GM12878 (cell line): Measurements from ENCODE around the gene ZNF48. TPM values are rescaled to one million over a fixed set of nuclear protein-coding genes. Genes with fewer than 3 reads are reported as not detected.

ENCODE experiments used
- ASH2L ChIP-seq: fragments of 300-600, 200-600 bp; sonication (generic); IDR thresholded peaks from 2 replicates; pipeline ENCODE4 v1.6.1; 2017; ENCODE audit warnings: low read depth, mild to moderate bottlenecking, borderline replicate concordance
- BMI1 ChIP-seq: fragments of 450-650 bp; IDR thresholded peaks from 2 replicates; pipeline ENCODE4 v1.6.1; 2016; ENCODE audit warnings: mild to moderate bottlenecking, moderate library complexity, borderline replicate concordance
- CBX3 ChIP-seq: fragments of 200-600 bp; sonication (generic); IDR thresholded peaks from 2 replicates; pipeline ENCODE4 v1.6.1; 2016; ENCODE audit warnings: low read depth, borderline replicate concordance
- HDGF ChIP-seq: fragments of 450-650 bp; IDR thresholded peaks from 2 replicates; pipeline ENCODE4 v1.6.1; 2016; ENCODE audit warnings: antibody characterized with exemption
- IRF4 ChIP-seq: IDR thresholded peaks from 2 replicates; pipeline ENCODE4 v1.6.1; 2011; ENCODE audit warnings: low read depth, low read length
- JUNB ChIP-seq: IDR thresholded peaks from 2 replicates; pipeline ENCODE4 v1.6.1; 2016; ENCODE audit warnings: antibody characterized with exemption, mild to moderate bottlenecking
- NFIC ChIP-seq: IDR thresholded peaks from 2 replicates; pipeline ENCODE4 v1.6.1; 2012; ENCODE audit warnings: low read depth, mild to moderate bottlenecking, inconsistent platforms, low read length, moderate library complexity
- PAX5 ChIP-seq: IDR thresholded peaks from 2 replicates; pipeline ENCODE4 v1.6.1; 2011; ENCODE audit warnings: low read depth, low read length, borderline replicate concordance
- PAX8 ChIP-seq: fragments of 450-650 bp; IDR thresholded peaks from 2 replicates; pipeline ENCODE4 v1.6.1; 2017; ENCODE audit warnings: mild to moderate bottlenecking, moderate library complexity
- RFX5 ChIP-seq: IDR thresholded peaks from 2 replicates; pipeline ENCODE4 v1.6.1; 2011; ENCODE audit warnings: low read depth, low read length, improper control_type of control experiment
- SMARCA5 ChIP-seq: fragments of 450-650 bp; IDR thresholded peaks from 2 replicates; pipeline ENCODE4 v1.6.1; 2017; ENCODE audit warnings: mild to moderate bottlenecking
- TCF3 ChIP-seq: IDR thresholded peaks from 2 replicates; pipeline ENCODE4 v1.6.1; 2012; ENCODE audit warnings: low read depth, mild to moderate bottlenecking, low read length, borderline replicate concordance; ENCODE audit not compliant: insufficient read depth
- WRNIP1 ChIP-seq: IDR thresholded peaks from 2 replicates; pipeline ENCODE4 v1.6.1; 2011; ENCODE audit warnings: low read depth, low read length, improper control_type of control experiment, borderline replicate concordance
- YBX1 ChIP-seq: fragments of 450-650 bp; IDR thresholded peaks from 2 replicates; pipeline ENCODE4 v1.6.1; 2016; ENCODE audit warnings: antibody characterized with exemption
- YY1 ChIP-seq: IDR thresholded peaks from 2 replicates; pipeline ENCODE4 v1.6.1; 2011; ENCODE audit warnings: low read depth, mild to moderate bottlenecking, low read length
- ZNF217 ChIP-seq: fragments of 450-650 bp; IDR thresholded peaks from 2 replicates; pipeline ENCODE4 v1.6.1; 2017; ENCODE audit warnings: antibody characterized with exemption, mild to moderate bottlenecking
- polyA plus RNA-seq, 11 experiments: library from polyadenylated mRNA; depleted of rRNA in 4 of 11; unstranded in 6 of 11; stranded (reverse) in 5 of 11; fragments of >200 nt; fragmentation: Nextera tagmentation in 4 of 11; fragmentation: Illumina TruSeq in 1 of 11; extraction: Ambion mirVana in 4 of 11; extraction: Trizol in 1 of 11; gene quantifications; 1 replicate in 1 of 11; 2 replicates in 10 of 11; pipeline versions ENCODE4 v1.2.1 to v1.2.3, GENCODE V29; 2011 to 2016; ENCODE audit warnings: inconsistent platforms in 2 of 11, missing spikeins in 2 of 11, low read depth in 1 of 11
- total RNA-seq, 4 experiments: library from RNA; depleted of rRNA in 3 of 4; stranded (reverse); fragments of >200 nt in 3 of 4; fragmentation: Illumina TruSeq in 1 of 4; extraction: Trizol in 1 of 4; gene quantifications; 2 replicates each; pipeline versions ENCODE4 v1.2.1 to v1.2.3, GENCODE V29; 2013 to 2021
- TF ChIP-seq, protein P1 (sequence below): fragments of 450-650 bp; formaldehyde crosslinking; IDR thresholded peaks from 2 replicates; pipeline ENCODE4 v1.4.0; 2020; ENCODE audit warnings: mild to moderate bottlenecking, moderate library complexity
- TF ChIP-seq, protein P2 (sequence below): IDR thresholded peaks from 2 replicates; pipeline ENCODE4 v1.6.1; 2011; ENCODE audit warnings: low read depth, low read length, improper control_type of control experiment, borderline replicate concordance
- TF ChIP-seq, protein P3 (sequence below): fragments of 450-650 bp; IDR thresholded peaks from 2 replicates; pipeline ENCODE4 v1.6.1; 2017; ENCODE audit warnings: antibody characterized with exemption, mild to moderate bottlenecking, moderate library complexity
- TF ChIP-seq, protein P4 (sequence below): fragments of 450-650 bp; formaldehyde crosslinking; IDR thresholded peaks from 2 replicates; pipeline ENCODE4 v1.4.0; 2022; ENCODE audit warnings: mild to moderate bottlenecking, moderate library complexity

ZNF48 gene
- total and polyA plus RNA-seq, 10 of the 15 experiments (the other 5 are each of a cell fraction or from before 2014, with no cell fraction given) = 0.14 to 12.0 (median 4.2) TPM

DNA sequence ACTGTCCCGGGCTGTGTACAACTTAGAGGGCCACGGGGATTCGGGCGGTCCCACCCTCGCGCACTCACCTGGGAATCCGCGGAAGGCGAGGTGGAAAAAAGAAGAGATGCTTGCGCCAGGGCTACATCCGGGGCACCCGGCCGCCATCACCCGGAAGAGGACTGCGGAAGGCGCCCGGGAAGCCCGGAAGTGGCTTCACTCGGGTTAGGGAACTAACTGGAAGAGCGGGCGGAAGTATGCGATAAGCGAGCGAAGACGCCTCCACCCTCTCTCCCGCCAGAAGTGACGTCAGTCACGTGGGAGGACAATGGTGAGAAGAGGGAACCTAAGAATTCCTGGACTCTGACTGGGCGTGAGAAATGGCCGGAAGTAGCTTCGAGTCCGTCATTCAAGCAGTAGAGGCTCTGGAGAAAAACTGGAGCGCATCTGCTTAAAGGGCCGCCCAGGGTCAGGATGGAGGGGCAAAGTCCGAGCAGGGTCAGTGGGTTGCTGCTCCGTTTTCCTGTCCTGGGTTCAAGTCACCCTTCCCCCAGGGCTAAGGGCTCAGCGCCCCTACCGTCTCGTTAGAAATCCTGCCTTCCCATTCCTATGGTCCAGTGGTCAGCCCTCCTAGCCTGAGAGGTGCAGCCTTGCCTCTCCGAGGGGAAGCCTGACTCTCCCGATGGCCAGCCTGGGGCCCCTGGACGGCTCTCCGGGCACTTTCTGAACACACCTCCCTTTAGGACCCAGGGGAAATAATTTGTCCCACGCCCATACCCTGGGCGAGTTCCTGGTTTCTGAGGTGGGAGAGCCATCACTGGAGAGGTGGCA, 39.9 kb upstream of the ZNF48 start, which contains the start of gene CD2BP2 (continued):
- TF ChIP-seq, protein P1, sequence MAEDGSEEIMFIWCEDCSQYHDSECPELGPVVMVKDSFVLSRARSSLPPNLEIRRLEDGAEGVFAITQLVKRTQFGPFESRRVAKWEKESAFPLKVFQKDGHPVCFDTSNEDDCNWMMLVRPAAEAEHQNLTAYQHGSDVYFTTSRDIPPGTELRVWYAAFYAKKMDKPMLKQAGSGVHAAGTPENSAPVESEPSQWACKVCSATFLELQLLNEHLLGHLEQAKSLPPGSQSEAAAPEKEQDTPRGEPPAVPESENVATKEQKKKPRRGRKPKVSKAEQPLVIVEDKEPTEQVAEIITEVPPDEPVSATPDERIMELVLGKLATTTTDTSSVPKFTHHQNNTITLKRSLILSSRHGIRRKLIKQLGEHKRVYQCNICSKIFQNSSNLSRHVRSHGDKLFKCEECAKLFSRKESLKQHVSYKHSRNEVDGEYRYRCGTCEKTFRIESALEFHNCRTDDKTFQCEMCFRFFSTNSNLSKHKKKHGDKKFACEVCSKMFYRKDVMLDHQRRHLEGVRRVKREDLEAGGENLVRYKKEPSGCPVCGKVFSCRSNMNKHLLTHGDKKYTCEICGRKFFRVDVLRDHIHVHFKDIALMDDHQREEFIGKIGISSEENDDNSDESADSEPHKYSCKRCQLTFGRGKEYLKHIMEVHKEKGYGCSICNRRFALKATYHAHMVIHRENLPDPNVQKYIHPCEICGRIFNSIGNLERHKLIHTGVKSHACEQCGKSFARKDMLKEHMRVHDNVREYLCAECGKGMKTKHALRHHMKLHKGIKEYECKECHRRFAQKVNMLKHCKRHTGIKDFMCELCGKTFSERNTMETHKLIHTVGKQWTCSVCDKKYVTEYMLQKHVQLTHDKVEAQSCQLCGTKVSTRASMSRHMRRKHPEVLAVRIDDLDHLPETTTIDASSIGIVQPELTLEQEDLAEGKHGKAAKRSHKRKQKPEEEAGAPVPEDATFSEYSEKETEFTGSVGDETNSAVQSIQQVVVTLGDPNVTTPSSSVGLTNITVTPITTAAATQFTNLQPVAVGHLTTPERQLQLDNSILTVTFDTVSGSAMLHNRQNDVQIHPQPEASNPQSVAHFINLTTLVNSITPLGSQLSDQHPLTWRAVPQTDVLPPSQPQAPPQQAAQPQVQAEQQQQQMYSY = no peak
- TF ChIP-seq PAX5 = no peak
- TF ChIP-seq, protein P2, sequence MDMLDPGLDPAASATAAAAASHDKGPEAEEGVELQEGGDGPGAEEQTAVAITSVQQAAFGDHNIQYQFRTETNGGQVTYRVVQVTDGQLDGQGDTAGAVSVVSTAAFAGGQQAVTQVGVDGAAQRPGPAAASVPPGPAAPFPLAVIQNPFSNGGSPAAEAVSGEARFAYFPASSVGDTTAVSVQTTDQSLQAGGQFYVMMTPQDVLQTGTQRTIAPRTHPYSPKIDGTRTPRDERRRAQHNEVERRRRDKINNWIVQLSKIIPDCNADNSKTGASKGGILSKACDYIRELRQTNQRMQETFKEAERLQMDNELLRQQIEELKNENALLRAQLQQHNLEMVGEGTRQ = peak; percentile 86
- TF ChIP-seq NFIC = peak; percentile 18; the same call in 1 of the 2 replicates
- TF ChIP-seq, protein P3, sequence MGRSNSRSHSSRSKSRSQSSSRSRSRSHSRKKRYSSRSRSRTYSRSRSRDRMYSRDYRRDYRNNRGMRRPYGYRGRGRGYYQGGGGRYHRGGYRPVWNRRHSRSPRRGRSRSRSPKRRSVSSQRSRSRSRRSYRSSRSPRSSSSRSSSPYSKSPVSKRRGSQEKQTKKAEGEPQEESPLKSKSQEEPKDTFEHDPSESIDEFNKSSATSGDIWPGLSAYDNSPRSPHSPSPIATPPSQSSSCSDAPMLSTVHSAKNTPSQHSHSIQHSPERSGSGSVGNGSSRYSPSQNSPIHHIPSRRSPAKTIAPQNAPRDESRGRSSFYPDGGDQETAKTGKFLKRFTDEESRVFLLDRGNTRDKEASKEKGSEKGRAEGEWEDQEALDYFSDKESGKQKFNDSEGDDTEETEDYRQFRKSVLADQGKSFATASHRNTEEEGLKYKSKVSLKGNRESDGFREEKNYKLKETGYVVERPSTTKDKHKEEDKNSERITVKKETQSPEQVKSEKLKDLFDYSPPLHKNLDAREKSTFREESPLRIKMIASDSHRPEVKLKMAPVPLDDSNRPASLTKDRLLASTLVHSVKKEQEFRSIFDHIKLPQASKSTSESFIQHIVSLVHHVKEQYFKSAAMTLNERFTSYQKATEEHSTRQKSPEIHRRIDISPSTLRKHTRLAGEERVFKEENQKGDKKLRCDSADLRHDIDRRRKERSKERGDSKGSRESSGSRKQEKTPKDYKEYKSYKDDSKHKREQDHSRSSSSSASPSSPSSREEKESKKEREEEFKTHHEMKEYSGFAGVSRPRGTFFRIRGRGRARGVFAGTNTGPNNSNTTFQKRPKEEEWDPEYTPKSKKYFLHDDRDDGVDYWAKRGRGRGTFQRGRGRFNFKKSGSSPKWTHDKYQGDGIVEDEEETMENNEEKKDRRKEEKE = no peak
- TF ChIP-seq BMI1 = no peak
- TF ChIP-seq IRF4 = peak; percentile 57
- TF ChIP-seq PAX8 = no peak
- TF ChIP-seq, protein P4, sequence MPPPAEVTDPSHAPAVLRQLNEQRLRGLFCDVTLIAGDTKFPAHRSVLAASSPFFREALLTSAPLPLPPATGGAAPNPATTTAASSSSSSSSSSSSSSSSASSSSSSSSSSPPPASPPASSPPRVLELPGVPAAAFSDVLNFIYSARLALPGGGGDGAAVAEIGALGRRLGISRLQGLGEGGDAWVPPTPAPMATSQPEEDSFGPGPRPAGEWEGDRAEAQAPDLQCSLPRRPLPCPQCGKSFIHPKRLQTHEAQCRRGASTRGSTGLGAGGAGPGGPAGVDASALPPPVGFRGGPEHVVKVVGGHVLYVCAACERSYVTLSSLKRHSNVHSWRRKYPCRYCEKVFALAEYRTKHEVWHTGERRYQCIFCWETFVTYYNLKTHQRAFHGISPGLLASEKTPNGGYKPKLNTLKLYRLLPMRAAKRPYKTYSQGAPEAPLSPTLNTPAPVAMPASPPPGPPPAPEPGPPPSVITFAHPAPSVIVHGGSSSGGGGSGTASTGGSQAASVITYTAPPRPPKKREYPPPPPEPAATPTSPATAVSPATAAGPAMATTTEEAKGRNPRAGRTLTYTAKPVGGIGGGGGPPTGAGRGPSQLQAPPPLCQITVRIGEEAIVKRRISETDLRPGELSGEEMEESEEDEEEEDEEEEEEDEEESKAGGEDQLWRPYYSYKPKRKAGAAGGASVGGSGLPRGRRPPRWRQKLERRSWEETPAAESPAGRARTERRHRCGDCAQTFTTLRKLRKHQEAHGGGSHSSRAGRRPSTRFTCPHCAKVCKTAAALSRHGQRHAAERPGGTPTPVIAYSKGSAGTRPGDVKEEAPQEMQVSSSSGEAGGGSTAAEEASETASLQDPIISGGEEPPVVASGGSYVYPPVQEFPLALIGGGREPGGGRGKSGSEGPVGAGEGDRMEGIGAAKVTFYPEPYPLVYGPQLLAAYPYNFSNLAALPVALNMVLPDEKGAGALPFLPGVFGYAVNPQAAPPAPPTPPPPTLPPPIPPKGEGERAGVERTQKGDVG = no peak
- TF ChIP-seq TCF3 = peak; percentile 8; the same call in 1 of the 2 replicates
- TF ChIP-seq CBX3 = no peak
- no peak for TF ChIP-seq ASH2L
- 0 out of 2 replicates have a peak, but pooled peaks have one; percentile 12 for TF ChIP-seq JUNB
- TF ChIP-seq HDGF = no peak
- no peak for TF ChIP-seq WRNIP1
- no peak for TF ChIP-seq RFX5
- TF ChIP-seq YY1 = peak; percentile 95
- peak; percentile 61; the same call in 1 of the 2 replicates for TF ChIP-seq SMARCA5
- TF ChIP-seq YBX1 = no peak
- TF ChIP-seq ZNF217 = peak; percentile 87
